Ramos (cell line): ENCODE data around the gene FBXL20.

Experiments used
- in situ Hi-C: fragments of 300-500 bp; cut with MboI; formaldehyde crosslinking; loops from one replicate; pipeline ENCODE4 v1.14.3; 2022; ENCODE audit warnings: low sequenced_read_pairs; ENCODE audit not compliant: unreplicated experiment

FBXL20 gene

DNA sequence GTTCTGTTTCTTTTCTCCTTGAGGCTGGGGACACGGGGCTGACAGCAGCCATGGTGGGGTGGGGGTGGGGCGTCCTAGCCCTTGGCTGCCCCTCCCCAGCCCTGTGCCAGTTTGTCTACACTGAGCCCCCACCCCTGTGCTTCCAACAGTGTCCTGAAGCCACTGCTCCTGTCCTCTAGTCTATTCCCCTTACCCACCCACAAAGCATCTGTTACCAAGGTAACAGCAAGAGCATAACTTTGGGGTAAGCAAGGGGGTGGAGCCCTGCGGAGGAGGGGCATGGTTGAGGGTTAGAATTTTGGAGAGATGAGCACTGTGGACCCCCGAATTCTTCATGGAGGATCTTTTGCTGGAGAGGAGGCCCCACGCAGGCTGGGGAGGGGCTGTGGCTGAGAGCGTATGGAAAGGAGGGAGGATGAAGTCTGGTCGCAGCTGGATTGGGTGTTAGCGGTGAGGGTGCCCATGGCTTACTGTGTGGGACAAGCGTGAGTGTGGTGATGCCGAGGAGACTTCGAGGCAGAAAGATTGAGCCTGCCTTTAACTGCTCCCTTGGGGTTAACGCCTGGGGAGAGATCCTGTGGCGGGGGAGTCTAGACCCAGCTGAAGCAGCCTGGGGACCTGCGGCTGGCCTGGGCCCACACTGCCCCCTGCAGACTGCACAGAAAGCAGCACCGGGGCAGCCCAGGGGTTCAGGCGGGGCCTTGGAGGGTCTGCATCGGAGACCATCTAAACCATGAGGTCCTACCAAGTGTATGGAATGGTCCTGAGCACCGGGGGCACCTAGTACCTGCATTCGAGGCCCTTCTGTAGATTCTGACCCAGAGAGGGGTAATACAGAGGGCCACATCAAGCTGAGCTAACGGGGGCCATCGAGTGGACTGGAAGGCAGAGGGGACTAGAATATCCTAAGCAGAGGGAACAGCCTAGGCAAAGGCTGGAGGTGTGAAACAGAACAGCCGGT is 169.6 kb downstream of the FBXL20 start:
- in situ Hi-C loops: no loop called here

DNA sequence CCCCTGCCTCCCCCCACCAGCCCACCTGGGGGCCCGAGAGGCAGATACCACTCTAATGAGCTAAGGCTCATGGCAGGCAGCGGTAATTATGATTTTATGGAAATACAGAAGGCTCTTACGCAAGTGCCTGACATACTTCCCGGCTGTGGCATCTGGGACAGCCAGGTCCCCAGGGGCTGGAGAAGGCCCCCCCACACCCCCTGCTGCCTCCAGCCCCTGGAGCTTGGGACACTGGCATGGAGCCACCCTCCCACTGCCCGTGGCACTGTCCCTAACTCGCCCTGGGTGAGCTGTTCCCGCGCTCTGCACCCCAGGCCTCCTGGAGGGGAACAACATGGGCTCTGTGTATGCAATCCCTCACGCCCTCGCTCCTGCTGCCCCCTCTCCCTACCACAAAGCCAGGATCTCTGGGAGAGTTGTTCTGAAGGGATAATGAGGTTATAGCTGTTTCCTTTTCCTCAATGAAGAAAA is 170.3 kb downstream of the FBXL20 start:
- in situ Hi-C loops: no loop called here

DNA sequence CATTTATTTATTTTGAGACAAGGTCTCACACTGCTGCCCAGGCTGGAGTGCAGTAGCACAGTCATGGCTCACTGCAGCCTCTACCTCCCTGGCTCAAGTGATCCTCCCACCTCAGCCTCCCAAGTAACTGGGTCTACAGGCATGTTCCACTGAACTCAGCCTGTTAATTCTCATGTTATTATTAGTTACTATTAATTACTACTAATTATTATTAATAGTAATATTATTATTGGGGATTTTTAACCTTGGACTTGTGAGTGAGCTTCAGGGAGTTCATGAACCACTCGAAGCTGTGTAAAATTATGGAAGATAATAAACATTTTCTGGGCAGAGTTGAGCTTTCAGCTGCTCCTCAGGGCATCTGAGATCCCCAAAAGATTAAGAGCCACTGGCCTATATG is 171.1 kb downstream of the FBXL20 start:
- in situ Hi-C loops: no loop called here

DNA sequence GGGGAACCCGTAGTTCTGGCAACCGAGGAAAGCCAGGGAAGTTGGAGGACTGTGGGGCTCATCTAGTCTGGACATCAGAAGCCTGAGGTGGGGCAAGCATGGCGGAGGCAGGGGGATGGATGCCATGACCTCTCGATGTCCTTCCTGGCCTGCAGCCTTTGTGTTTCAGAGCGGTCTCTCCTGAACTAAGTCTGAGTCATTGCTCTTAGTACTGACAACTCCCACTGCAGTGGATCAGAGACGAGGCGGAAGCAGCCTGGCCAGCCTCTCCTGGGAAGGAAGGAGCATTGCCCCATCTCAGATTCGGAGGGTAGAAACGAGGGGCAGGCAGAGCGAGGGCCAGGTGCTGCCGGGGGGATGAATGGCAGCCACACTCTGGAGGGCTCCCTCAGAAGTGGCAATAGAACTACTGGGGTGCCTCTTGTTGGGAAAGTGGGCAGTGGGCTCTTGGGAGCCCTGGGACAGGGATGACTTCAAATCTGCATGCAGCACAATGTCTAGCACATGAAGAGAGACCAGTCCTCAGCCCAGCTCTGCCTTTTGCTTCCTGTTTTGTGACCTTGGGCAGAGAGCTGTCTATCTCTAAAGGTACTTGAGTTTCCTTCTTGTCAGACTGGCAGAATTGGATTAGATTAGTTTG is 172.0 kb downstream of the FBXL20 start:
- in situ Hi-C loops: no loop called here

DNA sequence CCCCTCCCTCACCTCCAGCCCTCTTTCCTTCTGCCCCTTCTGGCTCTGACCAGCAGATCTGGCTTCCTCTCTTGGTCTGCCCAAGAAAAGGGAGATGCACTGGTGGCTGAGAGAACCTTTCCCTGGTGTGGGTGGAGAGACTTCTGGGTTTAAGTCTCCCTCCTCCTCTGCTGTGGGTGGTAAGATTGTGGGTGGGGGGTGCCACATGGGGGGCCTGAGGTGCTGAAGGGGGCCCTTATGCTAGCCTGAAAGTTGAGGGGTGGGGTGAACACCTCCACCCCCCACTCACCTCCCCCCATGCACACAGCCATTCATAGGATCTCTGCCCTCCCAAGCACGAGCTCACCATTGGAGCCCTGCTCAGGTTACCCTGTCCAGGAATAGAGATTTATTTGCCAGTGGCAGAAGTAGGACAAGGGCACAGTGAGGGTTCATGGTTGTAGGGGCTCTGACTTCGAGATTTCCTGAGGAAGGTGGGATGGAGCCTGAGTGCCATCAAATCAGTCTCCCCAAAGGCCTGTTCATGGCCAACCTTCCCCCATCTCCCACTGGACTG is 174.0 kb downstream of the FBXL20 start:
- in situ Hi-C loops: no loop called here

DNA sequence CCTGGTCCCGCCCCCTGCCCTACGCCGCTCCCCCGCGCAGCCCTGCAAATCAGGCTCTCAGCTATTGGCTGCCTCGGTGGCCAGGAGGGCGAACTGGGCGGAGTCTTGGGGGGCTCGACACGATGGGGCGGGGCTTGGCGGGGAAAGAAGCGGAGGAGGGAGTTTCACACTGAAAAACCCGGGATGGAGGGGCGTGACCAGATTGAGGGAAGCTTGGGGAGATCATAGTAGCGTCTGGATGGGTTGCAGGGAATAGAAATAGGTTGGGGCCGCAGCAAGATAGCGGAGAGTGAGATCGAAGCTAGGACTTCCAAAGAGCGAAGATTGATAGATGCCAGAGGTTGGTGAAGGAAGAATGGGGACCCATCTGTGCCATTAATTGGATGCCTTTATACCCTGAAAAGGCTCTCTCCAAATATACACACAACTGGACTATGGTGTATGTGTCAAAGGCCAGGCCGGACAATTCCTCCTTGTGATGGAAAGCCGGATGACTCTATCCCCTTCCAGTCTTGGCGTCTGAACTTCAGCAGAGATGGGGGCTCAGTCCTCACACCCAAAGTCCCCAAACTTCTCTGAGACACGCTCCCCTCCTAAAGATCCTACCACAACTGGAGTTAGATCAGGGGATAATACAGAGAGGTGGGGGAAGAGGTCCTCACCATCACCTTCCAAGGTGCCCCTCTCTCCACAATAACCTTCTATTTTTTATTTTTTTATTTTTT is 175.3 kb downstream of the FBXL20 start:
- in situ Hi-C loops: no loop called here

DNA sequence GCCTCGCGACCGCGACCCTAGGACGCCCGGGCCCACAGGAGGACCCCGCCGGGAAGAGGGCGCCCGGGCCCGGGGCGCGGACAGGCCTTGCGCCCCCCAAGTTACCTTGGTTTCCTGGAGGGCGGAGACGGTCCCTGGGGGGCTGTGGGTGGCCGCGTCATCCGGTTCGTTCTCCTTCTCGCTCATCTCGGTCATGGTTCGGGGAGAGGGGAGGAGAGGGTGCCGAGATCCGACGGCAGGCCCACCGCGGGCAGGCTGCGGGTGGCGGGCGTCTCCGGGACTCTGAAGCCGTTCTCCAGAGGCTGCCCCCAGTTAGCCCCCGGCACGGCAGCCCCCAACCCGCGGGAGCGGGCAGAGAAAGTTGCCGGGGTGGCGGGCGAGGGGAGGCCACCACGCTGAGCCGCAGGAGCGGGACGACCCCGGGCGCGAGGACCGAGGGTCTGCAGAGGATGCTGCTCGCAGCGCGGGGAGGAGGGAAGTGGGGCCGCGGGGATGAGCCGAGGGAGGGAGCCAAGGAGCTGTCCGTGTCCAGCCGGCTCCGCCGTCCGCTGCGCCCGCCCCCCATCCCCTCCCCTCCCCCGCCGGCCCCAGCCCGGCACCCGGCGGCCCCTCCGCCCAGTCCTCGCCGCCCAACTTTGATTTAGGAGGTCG is 176.0 kb downstream of the FBXL20 start, which contains the start of gene STAC2:
TSS of gene STAC2 (minus strand) at position 638 of the 651 bp plus-strand sequence. CDS start at position 195, 443 bp downstream.
- in situ Hi-C loops: no loop called here

DNA sequence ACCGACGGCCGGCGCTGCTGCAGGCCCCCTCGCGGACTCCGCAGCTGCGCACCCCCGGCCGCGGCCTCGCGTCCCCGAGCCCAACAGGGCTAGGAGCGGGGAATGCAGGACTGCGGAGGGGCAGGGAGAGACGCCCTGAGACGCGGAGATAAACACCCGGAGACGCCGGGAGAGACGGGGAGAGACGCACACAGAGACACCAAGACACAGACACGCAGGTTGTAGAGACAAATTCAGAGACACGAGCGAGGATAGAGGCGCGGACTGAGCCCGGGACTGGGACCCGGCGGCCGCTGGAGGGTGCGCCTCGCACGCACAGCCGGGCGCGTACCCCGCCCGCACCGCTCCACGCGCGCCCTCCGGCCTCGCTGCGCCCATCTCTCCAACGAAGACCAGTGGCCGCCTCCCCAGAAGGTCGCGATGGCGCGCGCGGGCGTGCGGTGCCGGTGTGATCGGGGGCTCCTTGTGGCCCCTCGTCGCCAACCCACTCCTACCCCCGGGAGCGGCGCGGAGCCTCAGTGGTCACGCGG is 176.6 kb downstream of the FBXL20 start:
- in situ Hi-C loops: no loop called here

DNA sequence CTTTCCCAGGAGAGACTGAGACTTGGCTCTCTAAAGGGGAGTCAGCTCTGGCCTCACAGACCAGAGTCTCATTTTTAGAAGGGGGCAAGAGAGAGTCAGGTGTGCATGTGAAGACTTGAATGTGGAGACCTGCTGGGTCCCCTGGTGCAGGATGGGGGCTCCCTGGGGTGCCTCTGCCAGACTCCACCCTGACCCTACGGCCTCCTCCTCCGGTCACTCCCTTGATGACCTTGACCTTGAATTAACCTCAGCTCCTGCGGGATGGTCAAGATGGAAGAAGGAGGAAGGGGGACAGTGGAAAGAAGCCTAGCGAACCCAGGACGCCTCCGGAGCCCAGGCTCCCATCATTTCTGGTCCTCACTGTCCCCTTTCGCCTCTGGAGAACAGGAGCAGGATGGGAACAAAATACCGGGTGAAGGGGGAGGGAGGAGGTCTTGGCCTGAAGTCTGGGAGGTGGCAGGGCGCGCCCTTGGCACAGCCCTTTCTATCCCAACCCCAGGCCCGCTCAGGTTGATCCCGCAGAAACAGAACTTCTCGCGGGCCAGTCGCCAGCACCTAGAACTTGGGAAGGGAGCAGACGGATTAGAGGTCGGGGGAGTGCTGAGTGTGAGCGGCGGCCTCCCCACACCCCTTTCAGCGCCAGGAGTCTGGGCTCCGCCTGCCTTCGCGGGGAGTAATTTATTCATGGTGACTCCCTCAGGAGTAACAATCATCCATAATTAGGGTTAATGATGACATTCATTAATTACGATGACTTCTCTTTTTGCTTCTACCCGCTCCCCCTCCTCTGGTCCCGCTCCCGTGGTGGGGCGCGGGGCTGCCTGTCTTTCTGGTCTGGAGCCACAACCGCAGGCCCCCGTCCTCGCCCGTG is 177.3 kb downstream of the FBXL20 start:
- in situ Hi-C loops: no loop called here

DNA sequence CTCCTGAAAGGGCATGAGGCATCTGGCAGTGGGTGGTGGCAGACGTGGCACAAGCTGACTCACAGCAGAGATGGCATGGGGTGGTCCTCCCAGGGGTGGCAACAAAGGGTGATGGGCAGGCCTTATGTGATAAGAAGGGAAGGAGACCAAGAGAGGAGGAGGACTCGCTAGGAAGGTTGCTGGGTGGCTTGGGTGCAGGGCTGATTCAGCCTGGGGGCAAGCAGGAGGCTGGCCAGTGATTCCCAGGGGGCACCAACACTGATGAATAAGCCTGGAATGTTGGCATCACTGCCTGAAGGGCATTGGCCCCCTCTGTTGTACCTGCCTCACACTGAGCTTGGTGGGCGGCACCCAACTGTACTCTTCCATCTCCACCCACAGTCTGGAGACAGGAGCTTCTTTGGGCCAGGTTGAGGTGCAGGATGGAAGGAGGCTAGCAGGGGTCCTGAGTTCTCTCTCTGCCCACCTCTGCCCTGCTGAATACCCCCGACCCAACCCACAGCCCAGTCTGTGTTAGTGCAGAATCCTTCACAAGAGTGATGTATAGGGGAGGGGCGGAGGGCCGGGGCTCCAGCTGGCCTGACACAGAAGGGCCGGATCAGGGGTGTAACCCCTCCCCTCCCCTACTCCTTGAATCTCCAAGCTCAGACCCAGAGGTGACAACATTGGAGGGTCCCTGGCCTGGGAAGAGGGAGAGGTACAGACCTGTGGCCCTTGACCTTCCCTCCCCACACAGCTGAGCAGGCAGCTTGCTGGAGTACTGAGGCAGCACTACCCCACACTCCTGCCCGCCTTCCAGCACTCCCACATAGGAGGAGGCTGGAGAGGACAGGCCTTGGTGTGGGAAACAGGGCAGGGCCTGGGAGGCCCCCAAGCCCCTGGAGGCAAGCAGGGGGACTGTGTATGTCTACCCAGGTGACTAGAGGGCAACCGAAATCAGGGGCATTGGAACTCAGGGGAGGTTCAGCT is 178.3 kb downstream of the FBXL20 start:
- in situ Hi-C loops: no loop called here

DNA sequence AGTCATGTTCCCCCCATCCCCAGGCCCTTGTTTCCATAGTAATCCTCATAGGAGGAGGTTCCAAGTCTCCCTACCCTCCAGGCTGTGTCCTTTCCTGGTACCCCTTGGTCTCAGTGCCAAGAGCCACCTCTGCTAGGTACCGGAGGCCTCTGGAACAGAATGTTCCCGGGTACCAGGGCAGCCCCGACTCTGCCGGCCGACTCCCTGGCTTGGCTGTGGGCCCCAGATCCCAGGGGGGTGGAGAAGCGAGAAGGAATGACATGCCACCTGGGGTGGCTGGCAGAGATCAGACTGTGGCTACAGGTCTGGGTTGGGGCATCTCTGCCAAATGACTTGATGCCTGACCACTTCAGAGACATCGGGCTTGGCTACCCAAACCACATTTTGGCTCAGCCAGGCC is 179.3 kb downstream of the FBXL20 start:
- in situ Hi-C loops: no loop called here

DNA sequence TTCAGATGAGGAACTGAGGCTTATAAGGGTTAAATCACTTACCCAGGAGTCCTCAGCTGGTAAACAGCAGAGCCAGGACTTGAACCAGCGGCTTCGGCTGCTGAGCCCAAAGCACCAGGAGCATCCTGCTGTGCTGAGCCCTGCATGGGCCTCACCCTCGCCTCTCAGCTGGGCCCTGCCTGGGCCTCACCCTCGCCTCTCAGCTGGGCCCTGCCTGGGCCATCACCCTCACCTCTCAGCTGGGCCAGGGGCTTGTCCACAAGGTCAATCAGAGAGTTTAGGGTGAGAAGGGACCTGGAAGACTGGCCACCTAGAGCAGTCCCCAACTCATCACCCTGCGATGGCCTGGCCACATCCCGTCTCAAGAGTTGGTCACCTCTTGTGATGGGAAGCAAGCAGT is 179.9 kb downstream of the FBXL20 start:
- in situ Hi-C loops: no loop called here

DNA sequence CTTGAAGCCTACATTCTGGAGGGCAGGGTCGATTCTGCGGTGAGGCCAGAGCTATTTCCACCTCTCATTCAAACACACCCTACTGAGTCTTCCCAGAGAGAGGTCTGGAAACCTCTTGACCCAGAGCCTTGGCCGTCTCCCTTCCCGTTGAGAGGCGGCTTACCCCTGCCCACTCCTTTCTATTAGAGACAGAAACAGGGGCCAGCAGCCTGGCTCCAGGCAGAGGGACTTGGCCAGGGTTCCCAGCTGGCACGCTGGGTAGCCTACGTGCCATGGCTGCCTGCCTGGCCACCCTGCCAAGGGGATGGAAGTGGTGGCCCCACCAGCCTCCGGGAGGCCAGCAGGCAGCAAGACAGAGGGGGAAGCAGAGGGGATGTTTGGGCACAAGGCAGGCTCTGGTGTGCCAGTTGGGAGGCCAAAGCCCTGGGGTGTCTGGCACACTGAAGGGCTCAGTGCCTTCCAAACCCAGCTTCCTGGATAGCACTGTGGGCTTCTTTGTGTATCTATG is 181.7 kb downstream of the FBXL20 start:
- in situ Hi-C loops: no loop called here

DNA sequence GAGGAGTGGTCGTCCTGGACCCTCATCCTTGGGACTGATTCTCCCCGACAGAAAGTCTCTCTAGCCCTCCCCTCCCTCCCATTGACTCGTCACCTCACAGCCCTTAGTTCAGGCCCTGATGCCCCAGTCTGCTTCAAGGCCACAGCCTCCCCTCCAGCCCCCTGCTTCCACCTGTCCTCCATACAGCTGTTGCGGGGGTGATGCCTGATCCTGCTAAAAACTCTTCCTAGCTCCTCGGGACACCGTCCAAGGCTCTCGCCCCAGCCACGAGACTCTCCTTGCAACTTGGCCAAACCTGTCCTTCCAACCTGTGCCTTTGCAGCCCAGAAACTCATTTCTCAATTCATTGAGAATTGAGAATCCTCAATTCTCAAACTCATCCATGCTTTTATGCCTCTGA is 182.5 kb downstream of the FBXL20 start:
- in situ Hi-C loops: no loop called here

DNA sequence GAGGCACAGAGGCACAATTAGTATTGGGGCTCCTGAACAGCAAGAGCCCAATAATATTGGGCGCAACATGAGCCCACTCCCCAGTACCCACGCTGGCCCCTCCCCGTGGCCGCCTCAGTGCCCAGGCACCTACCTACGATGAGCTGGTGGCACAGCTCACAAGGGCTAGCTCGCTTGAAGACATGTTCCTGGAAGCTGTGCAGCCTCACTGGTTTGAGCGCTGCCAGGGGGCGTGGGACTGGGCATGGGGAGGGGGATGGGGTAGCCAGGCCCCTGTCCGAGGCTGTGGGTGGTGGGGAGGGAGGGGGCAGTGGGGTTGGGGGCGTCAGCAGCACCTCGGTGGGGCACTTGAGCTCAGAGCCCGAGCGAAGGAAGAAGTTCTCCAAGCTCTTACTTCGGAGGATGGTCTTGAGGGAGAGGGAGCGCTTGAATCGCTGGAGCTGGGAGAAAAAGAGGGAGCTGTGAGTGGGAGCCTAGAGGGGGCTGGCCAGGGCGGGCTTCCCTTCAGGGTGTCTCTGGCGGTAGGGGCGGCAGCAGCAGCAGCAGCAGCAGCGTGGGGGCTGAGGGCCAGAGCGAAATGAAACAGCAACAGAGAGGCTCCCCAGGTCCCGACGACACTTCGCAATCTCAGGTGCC is 183.6 kb downstream of the FBXL20 start:
- in situ Hi-C loops: no loop called here

DNA sequence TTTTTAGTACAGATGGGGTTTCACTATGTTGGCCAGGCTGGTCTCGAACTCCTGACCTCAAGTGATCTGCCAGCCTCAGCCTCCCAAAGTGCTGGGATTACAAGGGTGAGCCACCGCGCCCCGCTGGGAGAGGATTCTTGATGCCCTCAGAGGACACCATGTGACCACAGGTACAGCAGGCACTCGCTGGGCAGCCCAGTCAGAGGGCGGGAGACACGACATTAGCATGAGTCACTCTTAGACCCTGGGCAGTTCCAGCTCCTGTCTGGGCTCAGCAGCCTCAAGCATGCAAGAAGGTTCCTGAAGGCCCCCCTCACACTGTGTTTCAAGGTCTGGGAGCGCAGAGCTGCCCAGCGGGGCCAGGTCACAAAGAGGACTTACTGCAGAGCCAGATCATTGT is 187.6 kb downstream of the FBXL20 start:
- in situ Hi-C loops: no loop called here
